ENCODE data around the gene RNF224.
"Not testable (repeated sequence)": the region's sequence is repeated elsewhere in the genome, so short reads cannot be mapped to it uniquely, and the experiment has no call there.

The RNF224 gene

DNA sequence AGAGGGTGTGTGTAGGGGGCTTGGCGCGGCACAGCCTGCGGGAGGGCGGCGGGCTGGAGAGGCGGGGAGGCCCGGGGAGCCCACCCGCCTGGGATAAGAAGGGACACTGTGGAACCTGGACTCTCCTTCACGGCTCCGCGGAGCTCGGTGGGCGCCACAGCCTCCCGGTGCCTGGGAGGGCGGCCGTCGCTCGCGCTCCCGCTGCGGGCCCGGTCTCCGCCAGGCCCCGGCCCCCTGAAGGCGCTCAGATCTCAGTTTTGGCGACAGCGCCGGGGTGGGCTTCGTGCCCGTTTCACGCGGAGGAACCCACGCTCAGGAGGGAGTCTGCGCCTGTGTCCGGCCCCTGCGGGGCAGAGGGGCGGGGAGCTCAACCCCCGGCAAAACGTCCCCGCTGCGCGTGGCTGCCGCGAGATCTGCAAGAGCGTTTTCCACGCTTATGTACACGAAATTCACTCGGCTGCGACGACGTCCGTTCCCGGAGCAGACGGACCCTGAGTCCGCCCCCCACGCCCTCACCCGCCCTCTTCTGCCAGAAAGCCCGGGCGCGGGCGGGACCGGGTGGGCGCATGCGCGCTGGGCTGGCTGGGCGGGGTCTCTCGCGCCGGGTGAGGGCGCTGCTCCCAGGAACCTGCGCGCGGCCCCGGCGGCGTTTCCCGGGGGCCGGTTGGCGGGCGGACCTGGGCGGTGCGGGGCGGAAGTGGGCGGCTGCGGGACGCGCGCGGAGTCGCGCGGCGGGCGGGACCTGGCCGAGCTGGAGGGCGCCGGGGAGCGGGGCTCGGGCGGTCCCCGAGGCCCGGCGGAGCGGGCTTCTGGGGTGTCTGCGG is 27.5 kb downstream of the RNF224 start, which contains the start of gene NELFB:
Gene NELFB (plus strand): TSS at position 704 of the 824 bp plus-strand sequence.
- TF ChIP-seq, protein P1, sequence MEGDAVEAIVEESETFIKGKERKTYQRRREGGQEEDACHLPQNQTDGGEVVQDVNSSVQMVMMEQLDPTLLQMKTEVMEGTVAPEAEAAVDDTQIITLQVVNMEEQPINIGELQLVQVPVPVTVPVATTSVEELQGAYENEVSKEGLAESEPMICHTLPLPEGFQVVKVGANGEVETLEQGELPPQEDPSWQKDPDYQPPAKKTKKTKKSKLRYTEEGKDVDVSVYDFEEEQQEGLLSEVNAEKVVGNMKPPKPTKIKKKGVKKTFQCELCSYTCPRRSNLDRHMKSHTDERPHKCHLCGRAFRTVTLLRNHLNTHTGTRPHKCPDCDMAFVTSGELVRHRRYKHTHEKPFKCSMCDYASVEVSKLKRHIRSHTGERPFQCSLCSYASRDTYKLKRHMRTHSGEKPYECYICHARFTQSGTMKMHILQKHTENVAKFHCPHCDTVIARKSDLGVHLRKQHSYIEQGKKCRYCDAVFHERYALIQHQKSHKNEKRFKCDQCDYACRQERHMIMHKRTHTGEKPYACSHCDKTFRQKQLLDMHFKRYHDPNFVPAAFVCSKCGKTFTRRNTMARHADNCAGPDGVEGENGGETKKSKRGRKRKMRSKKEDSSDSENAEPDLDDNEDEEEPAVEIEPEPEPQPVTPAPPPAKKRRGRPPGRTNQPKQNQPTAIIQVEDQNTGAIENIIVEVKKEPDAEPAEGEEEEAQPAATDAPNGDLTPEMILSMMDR (IDR thresholded peaks at IDR 0.05; ENCODE audit: insufficient read depth, low read length, missing control alignments), result no peak
- no peak for DNase-seq (ENCODE audit: low read depth, low spot score)
- peak within 1 kb of the TSS; percentile 88 for H3K4me3 ChIP-seq (ENCODE audit: low read depth, low read length)
- ChIA-PET POLR2A (interaction anchor here (6.8 kb wide), 1 partner anchor 12 kb away, joined by 164 read pairs; the partner anchor contains the start of gene TUBB4B), CTCF (interaction anchor here (1.4 to 4.5 kb wide), 4 partner anchors 9 to 27 kb away, joined by 4 to 24 read pairs (median 6); no protein-coding TSS in a partner anchor)

DNA sequence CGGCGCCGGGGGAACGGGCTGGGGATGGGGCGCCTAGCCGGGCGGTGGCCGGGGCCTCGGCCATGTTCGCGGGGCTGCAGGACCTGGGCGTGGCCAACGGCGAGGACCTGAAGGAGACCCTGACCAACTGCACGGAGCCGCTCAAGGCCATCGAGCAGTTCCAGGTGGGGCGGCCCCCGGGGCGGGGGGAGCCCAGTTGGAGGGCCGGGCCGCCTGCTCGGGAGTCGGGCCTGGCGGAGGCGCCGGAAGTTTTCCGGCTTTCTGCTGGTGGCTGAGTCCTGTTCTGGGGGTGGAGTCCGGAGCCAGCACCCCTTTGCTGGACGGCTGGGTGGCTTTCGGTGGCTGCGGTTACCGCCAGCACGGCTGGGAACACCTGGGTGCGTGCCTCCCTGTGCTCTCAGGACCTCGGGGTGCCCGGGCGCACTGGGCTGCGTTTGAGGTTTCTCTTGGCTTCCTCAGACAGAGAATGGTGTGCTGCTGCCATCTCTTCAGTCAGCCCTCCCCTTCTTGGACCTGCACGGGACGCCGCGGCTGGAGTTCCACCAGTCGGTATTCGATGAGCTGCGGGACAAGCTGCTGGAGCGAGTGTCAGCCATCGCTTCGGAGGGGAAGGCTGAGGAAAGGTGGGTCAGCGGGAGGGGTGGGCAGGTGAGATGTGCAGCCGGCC is 28.3 kb downstream of the RNF224 start:
- TF ChIP-seq, protein P1 (IDR thresholded peaks at IDR 0.05; ENCODE audit: insufficient read depth, low read length, missing control alignments), result no peak
- ChIA-PET POLR2A (interaction anchor here (6.8 kb wide), 1 partner anchor 13 kb away, joined by 164 read pairs; the partner anchor contains the start of gene TUBB4B), CTCF (interaction anchor here (0.6 to 4.5 kb wide), 8 partner anchors 10 to 220 kb away, joined by 3 to 24 read pairs (median 4); partner anchors contain the start of gene TOR4A)
- no peak for DNase-seq (ENCODE audit: low read depth, low spot score)
- peak overlapping the region; percentile 88 for H3K4me3 ChIP-seq (ENCODE audit: low read depth, low read length)

- ChIA-PET POLR2A (interaction anchor here (6.8 kb wide), 1 partner anchor 14 kb away, joined by 164 read pairs; the partner anchor contains the start of gene TUBB4B), CTCF (interaction anchor here (0.6 to 4.5 kb wide), 5 partner anchors 9 to 221 kb away, joined by 3 to 24 read pairs (median 4); partner anchors contain the start of gene TOR4A)
- H3K4me3 ChIP-seq (ENCODE audit: low read depth, low read length), result peak overlapping the region; percentile 88
- DNase-seq (ENCODE audit: low read depth, low spot score), result no peak
- TF ChIP-seq, protein P1 (IDR thresholded peaks at IDR 0.05; ENCODE audit: insufficient read depth, low read length, missing control alignments), result no peak
These were observed 29.1 kb downstream of the RNF224 start for GRCh38 chr9:137256362-137256761.

DNA sequence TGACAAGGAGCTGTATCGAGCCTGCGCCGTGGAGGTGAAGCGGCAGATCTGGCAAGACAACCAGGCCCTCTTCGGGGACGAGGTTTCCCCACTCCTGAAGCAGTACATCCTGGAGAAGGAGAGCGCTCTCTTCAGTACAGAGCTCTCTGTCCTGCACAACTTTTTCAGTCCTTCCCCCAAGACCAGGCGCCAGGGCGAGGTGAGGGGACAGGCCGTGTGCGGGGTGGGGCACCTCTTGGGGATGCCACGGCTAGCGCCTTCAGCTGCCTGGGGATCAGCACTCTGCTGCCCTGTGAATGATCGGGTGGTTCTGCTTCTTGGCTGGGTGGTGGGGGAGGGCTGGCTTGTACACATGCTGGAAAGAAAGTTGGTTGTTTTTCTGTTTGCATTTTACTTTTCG is 29.6 kb downstream of the RNF224 start:
- TF ChIP-seq, protein P1 (IDR thresholded peaks at IDR 0.05; ENCODE audit: insufficient read depth, low read length, missing control alignments), result no peak
- no peak for DNase-seq (ENCODE audit: low read depth, low spot score)
- peak overlapping the region; percentile 88 for H3K4me3 ChIP-seq (ENCODE audit: low read depth, low read length)
- POLR2A ChIA-PET, result interaction anchor here (6.8 kb wide), 1 partner anchor 14 kb away, joined by 164 read pairs; the partner anchor contains the start of gene TUBB4B
- CTCF ChIA-PET, result interaction anchor here (0.6 to 4.5 kb wide), 5 partner anchors 14 to 221 kb away, joined by 3 to 24 read pairs (median 4); partner anchors contain the start of gene TOR4A

DNA sequence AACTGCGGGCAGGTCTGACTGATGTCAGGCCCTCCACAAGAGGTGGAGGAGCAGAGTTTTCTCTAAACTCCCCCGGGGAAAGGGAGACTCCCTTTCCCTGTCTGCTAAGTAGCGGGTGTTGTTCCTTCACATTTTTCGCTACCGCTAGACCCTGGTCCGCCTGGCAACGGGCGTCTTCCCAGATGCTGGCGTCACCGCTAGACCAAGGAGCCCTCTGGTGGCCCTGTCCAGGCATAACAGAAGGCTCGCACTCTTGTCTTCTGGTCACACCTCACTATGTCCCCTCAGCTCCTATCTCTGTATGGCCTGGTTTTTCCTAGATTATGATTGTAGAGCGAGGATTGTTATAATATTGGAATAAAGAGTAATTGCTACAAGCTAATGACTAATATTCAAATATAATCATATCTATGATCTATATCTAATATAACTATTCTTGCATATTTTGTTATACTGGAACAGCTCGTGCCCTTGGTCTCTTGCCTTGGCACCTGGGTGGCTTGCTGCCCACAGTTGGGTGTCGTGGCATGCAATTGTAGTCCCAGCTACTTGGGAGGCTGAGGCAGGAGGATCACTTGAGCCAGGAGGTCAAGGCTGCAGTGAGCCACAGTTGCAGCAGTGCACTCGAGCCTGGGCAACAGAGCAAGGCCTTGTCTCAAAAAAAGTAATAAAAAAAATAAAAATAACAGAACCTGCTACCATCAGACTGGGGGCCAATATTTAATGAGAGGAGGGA is 35.0 kb downstream of the RNF224 start:
- not testable (repeated sequence) for H3K4me3 ChIP-seq (ENCODE audit: low read depth, low read length); DNase-seq (ENCODE audit: low read depth, low spot score)
- TF ChIP-seq, protein P1 (IDR thresholded peaks at IDR 0.05; ENCODE audit: insufficient read depth, low read length, missing control alignments), result peak; percentile 18
- CTCF ChIA-PET, result interaction anchor here (0.6 to 1.6 kb wide), 9 partner anchors 9 to 165 kb away, joined by 3 to 7 read pairs (median 3); partner anchors contain the start of gene TOR4A
- POLR2A ChIA-PET, result interaction anchor here (1.2 kb wide), 1 partner anchor 22 kb away, joined by 5 read pairs; no protein-coding TSS in a partner anchor
